H9 (cell line): ENCODE measurements around the gene METTL26. TPM values are rescaled to one million over a fixed set of nuclear protein-coding genes. Genes with fewer than 3 reads are reported as not detected.
"Not testable (repeated sequence)": the region's sequence is repeated elsewhere in the genome, so short reads cannot be mapped to it uniquely, and the experiment has no call there.

Source experiments
- DNase-seq: peaks from one replicate; pipeline ENCODE4 v3.0.0-alpha.2; 2017
- H2AFZ ChIP-seq: one replicate; pipeline ENCODE4 v1.6.1; 2013; ENCODE audit warnings: mild to moderate bottlenecking, low read length, control low read depth, moderate library complexity
- H2AK5ac ChIP-seq: 2 replicates; pipeline ENCODE4 v1.6.1; 2013; ENCODE audit warnings: low read length, control low read depth, mixed read lengths; ENCODE audit not compliant: insufficient read length
- H2BK120ac ChIP-seq: one replicate; pipeline ENCODE4 v1.6.1; 2013; ENCODE audit warnings: low read depth, mild to moderate bottlenecking, low read length, control low read depth, inconsistent platforms; ENCODE audit not compliant: poor library complexity, severe bottlenecking
- H2BK12ac ChIP-seq: 2 replicates; pipeline ENCODE4 v1.6.1; 2013; ENCODE audit warnings: low read length, control low read depth, mixed read lengths, low read depth; ENCODE audit not compliant: insufficient read length
- H2BK15ac ChIP-seq: 2 replicates; pipeline ENCODE4 v1.6.1; 2013; ENCODE audit warnings: low read depth, low read length, control low read depth
- H2BK20ac ChIP-seq: one replicate; pipeline ENCODE4 v1.6.1; 2013; ENCODE audit warnings: low read depth, mild to moderate bottlenecking, low read length, control low read depth, inconsistent platforms; ENCODE audit not compliant: poor library complexity, severe bottlenecking
- H2BK5ac ChIP-seq: 2 replicates; pipeline ENCODE4 v1.6.1; 2013; ENCODE audit warnings: low read length, control low read depth, mixed read lengths; ENCODE audit not compliant: insufficient read length
- H3K14ac ChIP-seq: 2 replicates; pipeline ENCODE4 v1.6.1; 2013; ENCODE audit warnings: low read length, control low read depth; ENCODE audit not compliant: insufficient read depth
- H3K18ac ChIP-seq: 2 replicates; pipeline ENCODE4 v1.6.1; 2013; ENCODE audit warnings: low read depth, mild to moderate bottlenecking, mixed read lengths, low read length, control low read depth; ENCODE audit not compliant: insufficient read length
- H3K23ac ChIP-seq: 2 replicates; pipeline ENCODE4 v1.6.1; 2013; ENCODE audit warnings: low read length, control low read depth, mixed read lengths, low read depth; ENCODE audit not compliant: insufficient read length
- H3K23me2 ChIP-seq: 2 replicates; pipeline ENCODE4 v1.6.1; 2013; ENCODE audit warnings: low read depth, mild to moderate bottlenecking, mixed read lengths, low read length, control low read depth; ENCODE audit not compliant: insufficient read length, poor library complexity, severe bottlenecking
- H3K27ac ChIP-seq: 2 replicates; pipeline ENCODE4 v1.5.1; 2013; ENCODE audit warnings: low read length, control low read depth, mixed read lengths, low read depth; ENCODE audit not compliant: insufficient read length
- H3K27me3 ChIP-seq: 2 replicates; pipeline ENCODE4 v1.6.1; 2013; ENCODE audit warnings: low read length, control low read depth, inconsistent platforms; ENCODE audit not compliant: insufficient read depth
- H3K4ac ChIP-seq: 2 replicates; pipeline ENCODE4 v1.6.1; 2013; ENCODE audit warnings: low read depth, mild to moderate bottlenecking, control low read depth, inconsistent platforms, low read length, moderate library complexity
- H3K4me1 ChIP-seq: 2 replicates; pipeline ENCODE4 v1.6.1; 2013; ENCODE audit warnings: low read length, control low read depth, inconsistent platforms; ENCODE audit not compliant: insufficient read depth
- H3K4me2 ChIP-seq: 2 replicates; pipeline ENCODE4 v1.6.1; 2013; ENCODE audit warnings: low read length, control low read depth, mixed read lengths; ENCODE audit not compliant: insufficient read length, insufficient read depth
- H3K56ac ChIP-seq: 2 replicates; pipeline ENCODE4 v1.6.1; 2013; ENCODE audit warnings: low read depth, mild to moderate bottlenecking, mixed read lengths, low read length, control low read depth; ENCODE audit not compliant: insufficient read length
- H3K79me1 ChIP-seq: 2 replicates; pipeline ENCODE4 v1.6.1; 2013; ENCODE audit warnings: low read depth, mild to moderate bottlenecking, moderate library complexity, low read length, control low read depth, inconsistent platforms; ENCODE audit not compliant: insufficient read depth, poor library complexity, severe bottlenecking
- H3K79me2 ChIP-seq: 2 replicates; pipeline ENCODE4 v1.6.1; 2013; ENCODE audit warnings: low read length, control low read depth, inconsistent platforms; ENCODE audit not compliant: insufficient read depth
- H3K9ac ChIP-seq: 2 replicates; pipeline ENCODE4 v1.6.1; 2013; ENCODE audit warnings: low read length, control low read depth, mixed read lengths; ENCODE audit not compliant: insufficient read length; ENCODE audit errors: extremely low read depth
- H3K9me3 ChIP-seq: one replicate; pipeline ENCODE4 v1.6.1; 2013; ENCODE audit warnings: low read depth, low read length, inconsistent platforms; ENCODE audit not compliant: control insufficient read depth
- H3T11ph ChIP-seq: one replicate; pipeline ENCODE4 v1.6.1; 2013; ENCODE audit warnings: mild to moderate bottlenecking, low read length, control low read depth, inconsistent platforms
- H4K20me1 ChIP-seq: one replicate; pipeline ENCODE4 v1.6.1; 2013; ENCODE audit not compliant: control insufficient read depth, insufficient read length, insufficient read depth
- H4K5ac ChIP-seq: 2 replicates; pipeline ENCODE4 v1.6.1; 2013; ENCODE audit warnings: low read depth, mild to moderate bottlenecking, mixed read lengths, low read length, control low read depth; ENCODE audit not compliant: insufficient read length
- H4K8ac ChIP-seq: replicated peaks from 2 replicates; pipeline ENCODE4 v1.6.1; 2013; ENCODE audit warnings: low read length, control low read depth, mixed read lengths, low read depth; ENCODE audit not compliant: insufficient read length
- H4K91ac ChIP-seq: 2 replicates; pipeline ENCODE4 v1.6.1; 2013; ENCODE audit warnings: low read depth, mild to moderate bottlenecking, moderate library complexity, mixed read lengths, low read length, control low read depth; ENCODE audit not compliant: insufficient read length
- H3K27ac Mint-ChIP-seq, 3 experiments: 2 replicates in 2 of 3; 3 replicates in 1 of 3; pipeline ENCODE4 v1.8.0; 2020 to 2021; ENCODE audit warnings: mixed read lengths in 3 of 3, mild to moderate bottlenecking in 1 of 3, moderate library complexity in 1 of 3
- H3K27me3 Mint-ChIP-seq: 2 replicates; pipeline ENCODE4 v1.8.0; 2021; ENCODE audit warnings: low read depth, mild to moderate bottlenecking, moderate library complexity, mixed read lengths
- H3K36me3 Mint-ChIP-seq, 3 experiments: 2 replicates in 2 of 3; 3 replicates in 1 of 3; pipeline ENCODE4 v1.8.0; 2020 to 2021; ENCODE audit warnings: low read depth in 3 of 3, mixed read lengths in 3 of 3; ENCODE audit not compliant: insufficient read depth in 1 of 3
- H3K4me1 Mint-ChIP-seq, 2 experiments: 2 replicates each; pipeline ENCODE4 v1.8.0; 2020; ENCODE audit warnings: mixed read lengths in 2 of 2
- H3K4me3 Mint-ChIP-seq, 2 experiments: 2 replicates in 1 of 2; 3 replicates in 1 of 2; pipeline ENCODE4 v1.8.0; 2020 to 2021; ENCODE audit warnings: mild to moderate bottlenecking in 2 of 2, mixed read lengths in 2 of 2, moderate library complexity in 1 of 2
- H3K9me3 Mint-ChIP-seq, 2 experiments: 2 replicates in 1 of 2; 3 replicates in 1 of 2; pipeline ENCODE4 v1.8.0; 2020; ENCODE audit warnings: mild to moderate bottlenecking in 2 of 2, mixed read lengths in 2 of 2, moderate library complexity in 1 of 2
- WGBS: extraction: QIAGEN DNeasy Blood & Tissue Kit; methylation state at CpG from one replicate; pipeline ENCODE4 v1.1.7; 2013; ENCODE audit warnings: missing lambda C conversion rate, low lambda C conversion rate, mixed read lengths; ENCODE audit not compliant: insufficient read length; ENCODE audit errors: extremely low coverage; 5-methylcytosine and 5-hydroxymethylcytosine counted together
- total RNA-seq: library from RNA; stranded (reverse); gene quantifications from 2 replicates; pipeline ENCODE4 v1.2.1, GENCODE V29; 2021
- TF ChIP-seq, protein P1 (sequence below): fragments of 200-600 bp; sonication (generic); conservative IDR thresholded peaks from 3 replicates; pipeline ENCODE4 v1.8.0; 2021; ENCODE audit warnings: antibody characterized with exemption, mild to moderate bottlenecking

METTL26 gene
- total RNA-seq, 1 experiment from 2014 or later: 108 TPM

DNA sequence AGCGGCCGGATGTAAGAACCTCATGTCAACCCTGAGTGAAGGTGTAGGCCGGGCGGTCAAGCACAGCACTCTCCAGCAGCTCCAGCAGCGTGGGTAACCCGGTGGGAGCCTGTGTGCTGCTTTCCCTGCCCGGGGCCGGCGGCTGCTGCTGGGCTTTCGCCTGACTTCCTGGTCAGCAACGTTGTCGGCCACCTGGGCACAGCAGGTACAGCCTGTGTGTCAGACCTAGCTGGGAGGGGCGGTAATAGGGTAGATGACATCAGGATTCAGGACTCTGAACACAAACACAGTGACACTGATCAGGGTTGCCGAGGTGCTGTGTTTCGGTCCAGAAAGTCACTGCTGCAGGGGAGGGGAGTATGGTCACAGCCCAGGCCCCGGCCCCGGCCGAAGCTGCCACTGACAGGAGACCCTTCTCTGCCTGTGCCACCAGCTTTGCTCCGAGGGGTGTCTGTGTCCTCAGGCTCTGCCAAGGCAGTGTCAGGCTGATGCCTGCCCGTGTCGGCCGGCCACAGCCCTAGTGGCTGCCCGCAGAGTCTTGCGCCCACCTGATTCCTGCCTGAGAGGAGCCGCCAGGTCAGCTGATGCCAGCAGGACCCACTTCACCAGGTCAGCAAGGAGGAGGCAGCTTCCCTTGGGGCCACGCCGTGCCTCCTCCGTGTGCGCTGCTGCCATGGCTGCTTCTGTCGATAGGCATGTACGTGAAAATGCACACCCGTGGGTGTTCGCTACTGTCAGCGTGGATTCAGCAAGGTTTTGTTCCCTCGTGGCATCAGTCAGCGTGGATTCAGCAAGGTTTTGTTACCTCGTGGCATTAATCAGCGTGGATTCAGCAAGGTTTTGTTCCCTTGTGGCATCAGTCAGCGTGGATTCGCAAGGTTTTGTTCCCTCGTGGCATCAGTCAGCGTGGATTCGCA is 37.0 kb downstream of the METTL26 start:
- no peak overlapping the region for H4K8ac ChIP-seq
- H2BK15ac ChIP-seq: no peak overlapping the region
- H2BK120ac ChIP-seq: no peak overlapping the region
- TF ChIP-seq, protein P1, sequence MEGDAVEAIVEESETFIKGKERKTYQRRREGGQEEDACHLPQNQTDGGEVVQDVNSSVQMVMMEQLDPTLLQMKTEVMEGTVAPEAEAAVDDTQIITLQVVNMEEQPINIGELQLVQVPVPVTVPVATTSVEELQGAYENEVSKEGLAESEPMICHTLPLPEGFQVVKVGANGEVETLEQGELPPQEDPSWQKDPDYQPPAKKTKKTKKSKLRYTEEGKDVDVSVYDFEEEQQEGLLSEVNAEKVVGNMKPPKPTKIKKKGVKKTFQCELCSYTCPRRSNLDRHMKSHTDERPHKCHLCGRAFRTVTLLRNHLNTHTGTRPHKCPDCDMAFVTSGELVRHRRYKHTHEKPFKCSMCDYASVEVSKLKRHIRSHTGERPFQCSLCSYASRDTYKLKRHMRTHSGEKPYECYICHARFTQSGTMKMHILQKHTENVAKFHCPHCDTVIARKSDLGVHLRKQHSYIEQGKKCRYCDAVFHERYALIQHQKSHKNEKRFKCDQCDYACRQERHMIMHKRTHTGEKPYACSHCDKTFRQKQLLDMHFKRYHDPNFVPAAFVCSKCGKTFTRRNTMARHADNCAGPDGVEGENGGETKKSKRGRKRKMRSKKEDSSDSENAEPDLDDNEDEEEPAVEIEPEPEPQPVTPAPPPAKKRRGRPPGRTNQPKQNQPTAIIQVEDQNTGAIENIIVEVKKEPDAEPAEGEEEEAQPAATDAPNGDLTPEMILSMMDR: no peak
- H3T11ph ChIP-seq: no peak overlapping the region
- no peak overlapping the region for H3K18ac ChIP-seq
- WGBS: no CpG with 5 or more reads among the region's 43 CpGs
- H3K14ac ChIP-seq: no peak overlapping the region; the same call in 1 of the 2 replicates
- no peak overlapping the region for H4K91ac ChIP-seq
- Mint-ChIP-seq H3K4me3 (no peak overlapping the region), H3K4me1 (0 out of 4 replicates have a peak, but pooled peaks cover 0 to 3% of the 10 kb centered on the region in 2 experiments), H3K27me3 (peaks cover 9% of the 10 kb centered on the region), H3K27ac (no peak overlapping the region), H3K9me3 (peaks cover 0 to 5% of the 10 kb centered on the region in 2 experiments; a peak in 3 of 5 replicates), H3K36me3 (peaks cover 11 to 24% (median 19%) of the 10 kb centered on the region in 3 experiments; a peak in 6 of 7 replicates)
- H2BK12ac ChIP-seq: no peak overlapping the region
- H2BK5ac ChIP-seq: no peak overlapping the region
- H2AK5ac ChIP-seq: no peak overlapping the region
- no peak overlapping the region for H2BK20ac ChIP-seq
- H3K4me1 ChIP-seq: no peaks in the 10 kb centered on the region
- H3K79me2 ChIP-seq: no peaks in the 10 kb centered on the region; the same call in 1 of the 2 replicates
- no peaks in the 10 kb centered on the region for H4K20me1 ChIP-seq
- H3K23ac ChIP-seq: no peak overlapping the region
- no peak overlapping the region for H3K9ac ChIP-seq
- no peak for DNase-seq
- no peaks in the 10 kb centered on the region for H3K27me3 ChIP-seq
- H2AFZ ChIP-seq: no peak overlapping the region
- no peaks in the 10 kb centered on the region for H3K23me2 ChIP-seq
- H3K4me2 ChIP-seq: no peak overlapping the region
- H3K79me1 ChIP-seq: no peaks in the 10 kb centered on the region
- no peaks in the 10 kb centered on the region for H3K9me3 ChIP-seq
- H3K27ac ChIP-seq: no peak overlapping the region
- no peak overlapping the region for H3K56ac ChIP-seq
- H4K5ac ChIP-seq: no peak overlapping the region
- no peak overlapping the region for H3K4ac ChIP-seq

GRCh38 chr16:597655-598054 is 38.5 kb downstream of the METTL26 start:
- not testable (repeated sequence) for H2AFZ ChIP-seq, H2BK120ac ChIP-seq, H2BK12ac ChIP-seq, H3K4me3 Mint-ChIP-seq, H3K9me3 Mint-ChIP-seq, H3K23ac ChIP-seq, H3K27ac Mint-ChIP-seq, H3K4me1 ChIP-seq, H3K79me1 ChIP-seq, H3K79me2 ChIP-seq, H3K27ac ChIP-seq, H4K5ac ChIP-seq, H3K27me3 ChIP-seq, H2AK5ac ChIP-seq, H3K56ac ChIP-seq, H4K20me1 ChIP-seq, H3K9me3 ChIP-seq, H3K27me3 Mint-ChIP-seq, H3K14ac ChIP-seq, H4K91ac ChIP-seq, H3K23me2 ChIP-seq, H2BK5ac ChIP-seq, H2BK20ac ChIP-seq, H2BK15ac ChIP-seq, H3K4me1 Mint-ChIP-seq, H3K18ac ChIP-seq, H3T11ph ChIP-seq, H3K4ac ChIP-seq, H3K9ac ChIP-seq, DNase-seq, H3K4me2 ChIP-seq, H4K8ac ChIP-seq
- WGBS: no CpG with 5 or more reads among the region's 7 CpGs
- H3K36me3 Mint-ChIP-seq: peaks cover 9 to 28% (median 28%) of the 10 kb centered on the region in 3 experiments; a peak in 6 of 7 replicates
